ENCODE measurements around the gene MS4A8. TPM values are rescaled to one million over a fixed set of nuclear protein-coding genes. Genes with fewer than 3 reads are reported as not detected.

Gene MS4A8
- total and polyA plus RNA-seq, 2 experiments from 2014 or later: 1.7 to 3.8 TPM

- H3K9me2 ChIP-seq (replicated peaks; ENCODE audit: insufficient read depth): no peaks in the 10 kb centered on the region
- WGBS (ENCODE audit: low lambda C conversion rate, missing lambda C conversion rate): 93% methylated on average over 5 of the region's 5 CpGs
- no peaks in the 10 kb centered on the region for H4K20me1 ChIP-seq (ENCODE audit: insufficient read depth, poor library complexity, severe bottlenecking)
- no peaks in the 10 kb centered on the region for H3K79me2 ChIP-seq
- no peaks in the 10 kb centered on the region for H3K36me3 ChIP-seq (replicated peaks; ENCODE audit: insufficient read depth, low read depth)
- H2AFZ ChIP-seq: no peak overlapping the region
- H3K4me2 ChIP-seq: no peak overlapping the region
- no peaks in the 10 kb centered on the region for H3K27me3 ChIP-seq
- H3K4me3 ChIP-seq: no peak overlapping the region
- no peak overlapping the region for H3K27ac ChIP-seq
- no peaks in the 10 kb centered on the region for H3K4me1 ChIP-seq (ENCODE audit: insufficient read depth)
- H3K9me3 ChIP-seq (ENCODE audit: low read depth): no peaks in the 10 kb centered on the region
- TF ChIP-seq EZH2 (IDR thresholded peaks at IDR 0.05; ENCODE audit: borderline replicate concordance) (no peak), EZH2phosphoT487 (IDR thresholded peaks at IDR 0.05; ENCODE audit: low read depth, severe bottlenecking, unreplicated experiment) (no peak), CTCF (IDR thresholded peaks at IDR 0.05; ENCODE audit: poor library complexity) (no peak)
- DNase-seq (ENCODE audit: low spot score): no peak
Observed at GRCh38 chr11:60699936-60700335, 524 bp downstream of the MS4A8 start.

DNA sequence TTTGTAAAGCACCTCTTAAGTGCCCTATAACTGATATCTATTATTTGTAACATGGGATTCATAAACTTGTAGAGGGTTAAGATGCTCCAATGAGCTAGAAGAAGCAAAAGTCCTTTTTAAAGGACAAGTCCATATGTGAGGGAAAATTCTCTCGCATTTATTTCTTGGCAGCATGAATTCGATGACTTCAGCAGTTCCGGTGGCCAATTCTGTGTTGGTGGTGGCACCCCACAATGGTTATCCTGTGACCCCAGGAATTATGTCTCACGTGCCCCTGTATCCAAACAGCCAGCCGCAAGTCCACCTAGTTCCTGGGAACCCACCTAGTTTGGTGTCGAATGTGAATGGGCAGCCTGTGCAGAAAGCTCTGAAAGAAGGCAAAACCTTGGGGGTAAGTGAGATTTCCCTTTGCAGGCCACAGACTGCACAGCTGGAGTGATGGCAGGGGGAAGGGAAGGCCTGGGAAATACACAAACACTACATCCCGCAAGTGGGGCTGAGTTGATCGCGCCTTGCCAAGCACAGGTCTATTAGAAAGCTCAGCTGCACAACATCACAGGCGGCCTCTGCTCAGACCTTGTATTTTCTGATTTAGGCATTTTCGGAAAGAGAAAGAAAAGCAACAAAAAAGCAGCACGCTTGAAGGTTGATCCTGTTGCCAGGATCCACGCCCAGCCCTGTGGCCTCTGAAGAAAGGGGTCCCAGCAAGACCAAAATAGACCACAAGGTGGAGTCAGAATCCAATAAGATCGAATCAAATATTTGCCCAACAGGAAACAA lies 1.5 kb downstream of the MS4A8 start:
- no peak overlapping the region for H3K27ac ChIP-seq
- H3K9me2 ChIP-seq (replicated peaks; ENCODE audit: insufficient read depth): no peaks in the 10 kb centered on the region
- no peak overlapping the region for H2AFZ ChIP-seq
- H3K4me1 ChIP-seq (ENCODE audit: insufficient read depth): no peaks in the 10 kb centered on the region
- H3K27me3 ChIP-seq: no peaks in the 10 kb centered on the region
- H3K4me2 ChIP-seq: no peak overlapping the region
- no peaks in the 10 kb centered on the region for H3K9me3 ChIP-seq (ENCODE audit: low read depth)
- H3K36me3 ChIP-seq (replicated peaks; ENCODE audit: insufficient read depth, low read depth): no peaks in the 10 kb centered on the region
- H3K79me2 ChIP-seq: no peaks in the 10 kb centered on the region
- no peak overlapping the region for H3K4me3 ChIP-seq
- 72% methylated on average over 14 of the region's 14 CpGs for WGBS (ENCODE audit: low lambda C conversion rate, missing lambda C conversion rate)
- TF ChIP-seq EZH2 (IDR thresholded peaks at IDR 0.05; ENCODE audit: borderline replicate concordance) (no peak), CTCF (IDR thresholded peaks at IDR 0.05; ENCODE audit: poor library complexity) (peak; percentile 42), EZH2phosphoT487 (IDR thresholded peaks at IDR 0.05; ENCODE audit: low read depth, severe bottlenecking, unreplicated experiment) (no peak)
- DNase-seq (ENCODE audit: low spot score): peak; percentile 41
- H4K20me1 ChIP-seq (ENCODE audit: insufficient read depth, poor library complexity, severe bottlenecking): no peaks in the 10 kb centered on the region

DNA sequence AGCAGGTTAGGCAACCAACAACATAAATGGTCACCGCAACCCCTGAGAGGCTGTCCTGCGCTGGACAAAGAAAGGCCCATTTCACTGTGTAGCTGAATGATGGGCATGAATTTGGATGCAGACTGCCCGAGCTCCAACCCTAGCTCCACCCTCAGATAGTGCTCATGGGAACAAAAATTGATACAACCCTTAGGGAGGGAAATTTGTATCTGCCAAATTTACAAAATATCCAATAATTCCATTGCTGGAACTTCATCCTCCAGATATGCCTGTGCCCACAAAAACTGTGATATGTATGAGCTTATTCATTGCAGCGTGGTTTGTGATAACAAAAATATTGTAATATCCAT lies 2.0 kb downstream of the MS4A8 start:
- WGBS (ENCODE audit: low lambda C conversion rate, missing lambda C conversion rate): 64% methylated on average over 4 of the region's 4 CpGs
- no peaks in the 10 kb centered on the region for H3K27me3 ChIP-seq
- no peak overlapping the region for H3K27ac ChIP-seq
- TF ChIP-seq CTCF (IDR thresholded peaks at IDR 0.05; ENCODE audit: poor library complexity) (no peak), EZH2 (IDR thresholded peaks at IDR 0.05; ENCODE audit: borderline replicate concordance) (no peak), EZH2phosphoT487 (IDR thresholded peaks at IDR 0.05; ENCODE audit: low read depth, severe bottlenecking, unreplicated experiment) (no peak)
- no peak overlapping the region for H3K4me2 ChIP-seq
- H3K79me2 ChIP-seq: no peaks in the 10 kb centered on the region
- H3K9me2 ChIP-seq (replicated peaks; ENCODE audit: insufficient read depth): no peaks in the 10 kb centered on the region
- DNase-seq (ENCODE audit: low spot score): no peak
- no peaks in the 10 kb centered on the region for H3K4me1 ChIP-seq (ENCODE audit: insufficient read depth)
- no peak overlapping the region for H3K4me3 ChIP-seq
- no peaks in the 10 kb centered on the region for H3K9me3 ChIP-seq (ENCODE audit: low read depth)
- H2AFZ ChIP-seq: no peak overlapping the region
- H4K20me1 ChIP-seq (ENCODE audit: insufficient read depth, poor library complexity, severe bottlenecking): no peaks in the 10 kb centered on the region
- H3K36me3 ChIP-seq (replicated peaks; ENCODE audit: insufficient read depth, low read depth): no peaks in the 10 kb centered on the region
